Activated naive CD4-positive, alpha-beta T cell treated with Interleukin-2 at 50 U/mL for 16 hours (primary cell): ENCODE data around the gene C1orf56.

Source experiments
- DNase-seq: peaks from one replicate; pipeline ENCODE4 v3.0.0-alpha.2; 2020

The C1orf56 gene, protein sequence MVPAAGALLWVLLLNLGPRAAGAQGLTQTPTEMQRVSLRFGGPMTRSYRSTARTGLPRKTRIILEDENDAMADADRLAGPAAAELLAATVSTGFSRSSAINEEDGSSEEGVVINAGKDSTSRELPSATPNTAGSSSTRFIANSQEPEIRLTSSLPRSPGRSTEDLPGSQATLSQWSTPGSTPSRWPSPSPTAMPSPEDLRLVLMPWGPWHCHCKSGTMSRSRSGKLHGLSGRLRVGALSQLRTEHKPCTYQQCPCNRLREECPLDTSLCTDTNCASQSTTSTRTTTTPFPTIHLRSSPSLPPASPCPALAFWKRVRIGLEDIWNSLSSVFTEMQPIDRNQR

GRCh38 chr1:151047591-151047924, at the start of gene C1orf56:
Gene C1orf56 (plus strand): TSS chr1:151047751. CDS start chr1:151047848, 97 bp downstream.
- peak; percentile 65 for DNase-seq

- DNase-seq, result no peak
Observed at GRCh38 chr1:150997949-150998348, 49.6 kb upstream of the C1orf56 start.

- DNase-seq, result no peak
Observed at GRCh38 chr1:150999051-150999674, 48.4 kb upstream of the C1orf56 start.

DNA sequence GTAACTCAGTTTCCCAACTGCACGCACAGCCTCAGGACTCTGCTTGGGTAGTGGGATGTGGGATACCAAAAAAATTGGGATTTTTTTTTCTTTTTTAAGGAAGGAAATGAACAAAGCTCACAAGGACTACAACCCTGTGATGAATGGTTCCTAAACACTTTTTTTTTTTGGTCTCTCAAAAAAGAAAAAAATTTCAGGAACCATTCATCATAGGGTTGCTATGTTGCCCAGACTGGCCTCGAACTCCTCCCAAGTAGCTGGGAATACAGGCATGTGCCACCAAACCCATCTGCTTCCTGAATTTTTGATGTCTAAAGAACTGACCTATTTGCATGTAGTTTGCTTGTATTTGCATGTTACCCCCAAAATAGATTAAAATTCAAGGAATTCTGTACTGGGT, 47.6 kb upstream of the C1orf56 start:
- DNase-seq, result no peak

- no peak for DNase-seq
Observed at GRCh38 chr1:151000408-151000807, 47.1 kb upstream of the C1orf56 start.

- no peak for DNase-seq
Observed at GRCh38 chr1:151001602-151002001, 45.9 kb upstream of the C1orf56 start.

- DNase-seq, result no peak
Observed at GRCh38 chr1:151002051-151002450, 45.5 kb upstream of the C1orf56 start.

DNA sequence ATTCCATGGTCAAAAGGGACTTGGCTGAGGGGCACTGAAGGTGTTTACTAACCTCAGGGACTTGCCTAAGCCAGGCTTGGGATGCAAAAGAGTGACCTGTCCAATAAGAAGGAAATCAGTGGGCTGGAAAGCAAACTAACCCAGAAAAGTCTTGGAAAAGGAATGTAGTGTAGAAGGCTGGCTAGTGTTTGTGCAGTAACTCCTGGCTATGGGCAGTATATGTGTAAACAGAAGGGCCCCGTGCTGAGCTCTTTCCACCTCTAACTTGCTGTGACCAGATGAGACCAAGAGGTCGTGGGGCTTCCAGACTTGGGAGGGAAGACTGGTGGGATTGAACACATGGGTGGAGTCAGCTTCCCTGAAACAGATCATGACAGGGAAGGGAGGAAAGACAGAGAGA, 44.9 kb upstream of the C1orf56 start:
- no peak for DNase-seq

DNA sequence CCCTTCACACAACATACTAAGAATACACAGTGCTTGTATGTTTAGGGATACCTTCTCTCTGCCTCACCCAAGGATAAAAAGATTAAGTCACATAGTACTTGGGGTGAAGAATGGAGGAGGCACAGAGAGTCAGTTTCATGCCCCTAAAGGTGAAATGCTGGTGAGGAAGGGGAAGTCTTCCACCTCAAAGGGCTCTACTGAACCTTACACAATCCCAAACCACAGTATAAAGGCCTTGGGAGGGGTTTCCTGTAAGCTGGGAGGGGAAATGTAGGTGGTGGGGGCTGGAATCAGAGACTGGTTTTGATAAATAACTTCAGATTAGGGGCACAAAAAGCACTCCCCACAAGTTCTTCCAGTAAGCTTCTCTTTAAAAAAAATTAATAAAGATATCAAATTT, 44.4 kb upstream of the C1orf56 start:
- DNase-seq, result no peak

DNA sequence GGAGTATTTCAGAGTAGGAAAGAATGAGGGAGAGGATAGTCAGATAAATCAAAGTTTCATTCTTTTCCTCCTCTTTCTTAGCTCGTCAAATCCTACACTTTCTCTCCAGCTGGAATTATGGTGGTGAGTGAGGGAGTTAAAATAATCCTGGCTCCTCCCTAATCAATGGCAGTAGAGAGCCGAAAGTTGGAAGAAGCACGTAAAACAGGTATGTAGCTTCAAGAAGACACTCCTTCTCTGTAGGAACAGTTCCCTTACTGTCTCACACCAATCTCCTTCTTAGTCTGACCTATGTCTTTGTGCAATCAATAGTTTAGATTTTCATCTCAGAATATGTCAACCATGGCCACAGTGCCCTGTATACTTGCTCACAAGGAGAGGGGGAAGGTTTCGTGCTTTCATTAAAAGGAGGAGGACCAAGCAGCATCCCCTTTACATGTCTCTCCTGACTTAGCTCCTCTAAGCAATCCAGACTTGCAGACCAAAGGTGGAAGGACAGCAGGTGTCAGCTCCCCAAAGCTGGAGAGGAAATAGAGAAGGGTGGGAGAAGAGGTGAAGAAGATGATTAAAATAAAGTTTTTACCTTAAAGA, 41.7 kb upstream of the C1orf56 start:
- no peak for DNase-seq

- peak; percentile 36 for DNase-seq
Observed at GRCh38 chr1:151006327-151007052, 41.1 kb upstream of the C1orf56 start, which contains the start of gene MINDY1. Gene MINDY1 (minus strand): TSS chr1:151006902. CDS start chr1:151002617, 4,285 bp downstream.

DNA sequence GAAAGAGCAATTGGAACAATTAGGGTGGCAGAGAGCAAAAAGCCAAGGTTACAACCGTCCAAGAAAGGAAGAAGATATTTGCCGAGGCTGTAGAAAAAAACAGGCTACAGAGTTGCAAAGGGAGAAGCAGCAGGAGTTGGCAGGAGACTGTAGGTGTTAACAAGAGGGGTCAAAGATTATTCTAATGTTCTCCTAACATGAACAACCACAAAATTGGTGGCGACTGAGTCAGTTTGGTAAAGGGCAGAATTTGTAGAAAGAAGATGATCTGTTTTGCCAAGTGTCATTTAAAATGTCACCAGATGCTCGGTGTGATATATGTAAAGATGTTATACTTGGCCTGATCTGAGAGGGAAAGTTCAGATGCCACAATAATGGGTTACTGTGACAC, 39.7 kb upstream of the C1orf56 start:
- no peak for DNase-seq

DNA sequence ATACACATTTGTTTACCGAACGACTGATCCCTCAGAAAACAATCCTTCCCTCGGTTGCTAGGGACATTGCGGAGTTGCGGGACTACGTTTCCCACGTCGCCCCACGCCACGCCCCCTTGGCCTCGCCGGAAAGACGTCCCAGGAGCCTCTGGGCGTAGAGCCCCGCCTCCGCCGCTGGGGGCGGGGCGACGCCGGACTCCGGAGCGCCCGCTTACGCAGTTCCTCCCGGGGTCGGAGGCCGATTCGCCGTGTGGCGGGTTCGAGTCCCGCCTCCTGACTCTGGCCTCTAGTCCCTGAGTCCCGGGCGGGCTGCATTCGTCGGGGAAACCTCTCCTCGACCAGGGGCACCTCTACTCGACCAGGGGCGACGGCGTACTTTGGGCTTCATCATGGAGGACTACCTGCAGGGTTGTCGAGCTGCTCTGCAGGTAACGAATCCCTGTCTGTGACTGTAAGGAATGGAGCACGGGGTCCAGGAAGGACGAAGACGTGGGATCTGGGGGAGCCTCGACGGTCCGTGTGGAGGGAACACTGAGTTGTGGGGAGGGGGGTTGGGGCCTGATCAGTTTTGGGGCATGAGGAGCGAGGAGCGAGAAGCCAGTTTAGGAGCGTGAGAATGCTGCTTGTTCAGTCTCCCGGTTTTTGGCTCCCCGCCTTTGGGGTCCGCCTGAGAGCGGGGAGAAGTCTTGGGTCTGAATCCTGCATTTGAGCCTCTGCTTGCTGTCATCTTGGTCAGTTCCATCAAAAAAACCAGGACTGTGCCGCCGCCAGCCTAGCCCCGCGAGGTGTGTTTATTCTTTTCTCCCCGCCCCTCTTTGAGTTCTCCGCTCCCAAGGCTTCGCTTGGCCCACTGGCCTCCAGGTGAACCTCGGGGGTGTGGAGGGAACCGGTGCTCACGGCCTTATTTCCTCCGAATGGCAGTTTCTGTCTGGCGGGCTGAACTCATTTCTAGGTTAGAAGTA, 39.0 kb upstream of the C1orf56 start, which contains the start of gene PRUNE1:
PRUNE1 (plus strand) TSS at position 206 of the 962 bp plus-strand sequence; CDS start at position 390, 184 bp downstream.
- DNase-seq, result peak; percentile 97

GRCh38 chr1:151009206-151009587, 38.4 kb upstream of the C1orf56 start:
- DNase-seq, result no peak

GRCh38 chr1:151009674-151010345, 37.7 kb upstream of the C1orf56 start:
- DNase-seq, result no peak

DNA sequence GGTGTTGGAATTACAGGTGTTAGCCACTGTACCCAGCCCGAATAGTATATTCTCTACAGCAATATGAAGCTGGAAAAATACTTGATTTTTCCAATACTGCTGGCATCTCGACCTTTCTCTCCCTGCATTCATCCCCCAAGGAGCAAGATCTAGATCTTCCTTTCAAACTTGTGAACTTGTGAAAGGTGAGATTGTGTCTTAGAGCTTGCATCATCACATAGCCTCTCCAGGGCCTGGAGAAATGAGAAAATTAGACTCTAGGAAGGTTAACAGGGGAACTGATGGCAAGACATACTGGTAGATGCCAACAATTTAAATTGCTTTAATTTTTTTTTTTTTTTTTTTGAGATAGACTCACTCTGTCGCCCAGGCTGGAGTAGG, 37.2 kb upstream of the C1orf56 start:
- DNase-seq, result no peak

DNA sequence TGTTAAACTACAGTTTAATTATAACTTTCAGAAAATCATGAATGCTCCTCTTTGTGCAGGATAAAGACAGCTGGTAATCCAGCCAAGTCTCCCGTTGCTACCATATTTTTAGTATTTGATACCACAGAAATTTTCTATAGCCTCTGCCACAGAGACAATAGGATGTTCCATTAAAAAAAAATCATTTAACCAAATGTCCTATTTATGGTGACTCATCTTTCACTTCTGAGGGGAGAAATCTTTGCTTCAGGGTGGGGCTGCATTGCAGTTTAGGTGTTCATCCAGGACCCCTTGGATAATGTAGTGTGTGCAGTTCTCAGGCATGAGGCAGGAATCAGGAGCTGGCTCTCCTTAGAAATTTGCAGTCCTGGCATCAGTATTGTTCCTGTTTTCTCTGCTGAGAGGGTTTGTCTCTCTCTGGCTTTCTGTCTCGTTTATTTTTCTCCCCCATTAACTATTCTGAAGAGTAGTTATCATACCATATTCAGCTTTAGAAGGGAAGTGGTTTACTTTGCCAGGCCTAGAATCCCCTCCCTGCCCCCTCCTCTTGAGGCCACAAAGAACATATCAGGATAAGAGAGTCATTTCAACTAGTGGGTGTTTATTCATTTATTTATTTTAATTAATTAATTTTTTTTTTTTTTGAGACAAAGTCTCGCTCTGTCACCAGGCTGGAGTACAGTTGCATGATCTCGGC, 36.2 kb upstream of the C1orf56 start:
- no peak for DNase-seq

DNA sequence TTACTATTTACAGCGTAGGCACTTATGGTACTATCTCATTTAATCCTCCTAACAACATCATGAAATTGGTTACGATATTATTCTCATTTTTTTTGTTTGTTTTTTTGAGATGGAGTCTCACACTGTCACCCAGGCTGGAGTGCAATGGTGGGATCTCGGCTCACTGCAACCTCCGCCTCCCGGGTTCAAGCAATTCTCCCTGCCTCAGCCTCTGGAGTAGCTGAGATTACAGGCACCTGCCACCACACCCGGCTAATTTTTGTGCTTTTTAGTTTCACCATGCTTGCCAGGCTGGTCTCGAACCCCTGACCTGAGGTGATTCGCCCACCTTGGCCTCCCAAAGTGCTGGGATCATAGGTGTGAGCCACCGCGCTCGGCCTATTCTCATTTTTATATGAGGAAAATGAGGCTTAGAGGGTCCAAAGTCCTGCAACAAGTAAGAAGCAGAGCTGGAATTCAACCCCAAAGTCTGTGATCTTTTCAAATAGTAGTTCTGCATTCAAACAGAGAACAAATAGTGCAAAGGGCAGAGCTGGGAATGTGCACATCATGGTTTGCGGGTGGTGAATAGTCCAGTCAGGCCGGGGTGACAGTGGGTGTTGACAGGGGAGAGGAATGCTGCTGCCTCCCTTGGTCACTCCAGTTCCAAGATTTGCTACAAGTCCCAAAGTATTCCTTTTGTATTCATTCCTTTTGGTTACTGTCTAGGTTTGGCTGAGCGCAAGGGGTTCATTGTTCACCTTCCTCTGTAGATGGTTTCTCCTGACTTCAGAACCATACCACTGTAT, 34.7 kb upstream of the C1orf56 start:
- no peak for DNase-seq

DNA sequence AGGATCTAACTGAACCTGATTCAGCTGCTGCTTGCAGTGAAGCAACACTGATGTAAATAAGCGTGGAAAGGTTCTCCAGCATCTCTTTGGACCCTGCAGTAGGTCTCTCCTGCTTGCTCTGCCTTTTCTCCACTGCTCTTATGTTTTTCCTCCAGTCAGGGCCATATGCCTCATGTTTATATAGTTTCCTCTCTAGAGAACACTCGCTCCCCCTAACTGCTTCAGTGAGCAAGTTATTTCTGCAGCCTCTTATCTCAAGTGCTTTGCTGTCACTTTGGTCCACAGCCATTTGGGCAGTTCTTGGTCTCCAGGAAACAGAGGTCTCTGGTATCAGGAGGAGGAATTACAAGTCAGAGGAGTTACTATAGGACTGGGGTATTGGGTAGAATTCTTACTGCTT, 34.0 kb upstream of the C1orf56 start:
- no peak for DNase-seq

DNA sequence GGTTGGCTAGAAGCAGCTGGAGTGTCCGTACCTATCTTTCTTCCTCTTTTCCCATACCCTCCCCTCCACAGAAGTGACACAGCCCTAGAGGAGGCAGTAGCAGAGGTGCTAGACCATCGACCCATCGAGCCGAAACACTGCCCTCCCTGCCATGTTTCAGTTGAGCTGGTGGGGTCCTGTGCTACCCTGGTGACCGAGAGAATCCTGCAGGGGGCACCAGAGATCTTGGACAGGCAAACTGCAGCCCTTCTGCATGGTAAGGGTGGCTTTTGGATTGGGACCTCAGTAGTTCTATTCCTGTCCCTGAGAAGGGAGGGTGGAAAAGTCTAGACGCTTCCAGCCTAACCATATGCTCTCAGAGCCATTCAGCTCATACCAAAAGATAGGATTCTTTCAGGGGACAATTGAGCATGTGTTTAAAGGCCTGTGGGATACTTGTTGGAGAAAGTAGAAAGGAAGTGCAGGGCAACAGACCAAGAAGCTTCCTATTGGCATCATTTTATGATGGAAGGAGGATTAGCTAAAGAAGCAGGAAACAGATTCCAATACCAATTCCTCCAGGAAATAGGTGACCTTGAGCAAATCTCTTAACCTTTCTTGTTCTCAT, 22.9 kb upstream of the C1orf56 start:
- DNase-seq, result peak; percentile 81
